Stomach (tissue), 4 donors: Measurements from ENCODE around the gene TENM4.

Experiments used
- EP300 ChIP-seq: sonication (generic); formaldehyde crosslinking; IDR thresholded peaks from one replicate; pipeline ENCODE4 v1.6.1; 2017; ENCODE audit warnings: antibody characterized with exemption
- POLR2A ChIP-seq, 4 donors: fragments of 450-650 bp; IDR thresholded peaks; one replicate each; pipeline ENCODE4 v1.6.1; 2016; ENCODE audit warnings: antibody characterized with exemption in 4 of 4, control low read depth in 2 of 4, mild to moderate bottlenecking in 1 of 4, moderate library complexity in 1 of 4
- TF ChIP-seq, protein P1 (sequence below), 7 experiments: fragments of 450-650 bp in 4 of 7; fragments of 200-600 bp in 3 of 7; sonication (generic) in 3 of 7; IDR thresholded peaks; one replicate each; pipeline ENCODE4 v1.5.1; 2016 to 2019; ENCODE audit warnings: antibody characterized with exemption in 7 of 7, control low read depth in 2 of 7, mild to moderate bottlenecking in 1 of 7

DNA sequence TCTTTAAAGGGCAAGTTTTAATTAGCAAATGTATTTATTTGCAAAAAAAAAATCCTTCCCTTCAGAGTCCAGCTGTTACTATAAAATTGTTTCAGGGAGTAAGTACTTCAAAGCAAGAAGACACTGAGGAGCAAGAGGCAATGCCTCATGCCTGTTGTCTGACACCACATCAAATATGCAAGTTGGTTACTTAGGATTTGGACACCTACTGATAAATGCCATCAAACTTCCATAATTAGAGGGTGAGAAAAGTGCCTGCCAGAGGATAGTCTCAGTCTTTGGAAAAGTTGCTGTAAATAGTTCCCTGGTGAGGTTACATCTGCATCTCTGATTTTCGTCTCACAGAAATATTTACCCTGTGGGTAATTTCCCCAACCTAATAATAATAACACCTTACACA, 4.1 kb upstream of the TENM4 start:
- TF ChIP-seq, protein P1, sequence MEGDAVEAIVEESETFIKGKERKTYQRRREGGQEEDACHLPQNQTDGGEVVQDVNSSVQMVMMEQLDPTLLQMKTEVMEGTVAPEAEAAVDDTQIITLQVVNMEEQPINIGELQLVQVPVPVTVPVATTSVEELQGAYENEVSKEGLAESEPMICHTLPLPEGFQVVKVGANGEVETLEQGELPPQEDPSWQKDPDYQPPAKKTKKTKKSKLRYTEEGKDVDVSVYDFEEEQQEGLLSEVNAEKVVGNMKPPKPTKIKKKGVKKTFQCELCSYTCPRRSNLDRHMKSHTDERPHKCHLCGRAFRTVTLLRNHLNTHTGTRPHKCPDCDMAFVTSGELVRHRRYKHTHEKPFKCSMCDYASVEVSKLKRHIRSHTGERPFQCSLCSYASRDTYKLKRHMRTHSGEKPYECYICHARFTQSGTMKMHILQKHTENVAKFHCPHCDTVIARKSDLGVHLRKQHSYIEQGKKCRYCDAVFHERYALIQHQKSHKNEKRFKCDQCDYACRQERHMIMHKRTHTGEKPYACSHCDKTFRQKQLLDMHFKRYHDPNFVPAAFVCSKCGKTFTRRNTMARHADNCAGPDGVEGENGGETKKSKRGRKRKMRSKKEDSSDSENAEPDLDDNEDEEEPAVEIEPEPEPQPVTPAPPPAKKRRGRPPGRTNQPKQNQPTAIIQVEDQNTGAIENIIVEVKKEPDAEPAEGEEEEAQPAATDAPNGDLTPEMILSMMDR (IDR thresholded peaks at IDR 0.05): no peak
- TF ChIP-seq POLR2A (IDR thresholded peaks at IDR 0.05) (no peak), EP300 (no peak)
